ENCODE measurements around the gene RBM19.

The RBM19 gene

GRCh38 chr12:113826805-113827538, 139.2 kb downstream of the RBM19 start:
- no peak for DNase-seq (ENCODE audit: low spot score)
- TF ChIP-seq CTCF (IDR thresholded peaks at IDR 0.05; ENCODE audit: extremely low read depth, missing control alignments) = no peak

GRCh38 chr12:113825705-113826104, 140.4 kb downstream of the RBM19 start:
- no peak for TF ChIP-seq CTCF (IDR thresholded peaks at IDR 0.05; ENCODE audit: extremely low read depth, missing control alignments)
- no peak for DNase-seq (ENCODE audit: low spot score)

- DNase-seq (ENCODE audit: low spot score) = no peak
- TF ChIP-seq CTCF (IDR thresholded peaks at IDR 0.05; ENCODE audit: extremely low read depth, missing control alignments) = no peak
Measured at GRCh38 chr12:113823816-113824215, 142.3 kb downstream of the RBM19 start.

- no peak for DNase-seq (ENCODE audit: low spot score)
- no peak for TF ChIP-seq CTCF (IDR thresholded peaks at IDR 0.05; ENCODE audit: extremely low read depth, missing control alignments)
Measured at GRCh38 chr12:113823016-113823415, 143.1 kb downstream of the RBM19 start.

- no peak for TF ChIP-seq CTCF (IDR thresholded peaks at IDR 0.05; ENCODE audit: extremely low read depth, missing control alignments)
- no peak for DNase-seq (ENCODE audit: low spot score)
Measured at GRCh38 chr12:113820842-113821241, 145.3 kb downstream of the RBM19 start.

GRCh38 chr12:113820309-113820708, 145.8 kb downstream of the RBM19 start:
- no peak for TF ChIP-seq CTCF (IDR thresholded peaks at IDR 0.05; ENCODE audit: extremely low read depth, missing control alignments)
- no peak for DNase-seq (ENCODE audit: low spot score)

GRCh38 chr12:113819495-113819894, 146.6 kb downstream of the RBM19 start:
- TF ChIP-seq CTCF (IDR thresholded peaks at IDR 0.05; ENCODE audit: extremely low read depth, missing control alignments) = no peak
- DNase-seq (ENCODE audit: low spot score) = no peak

Data from GM20000 (cell line).